ENCODE measurements around the gene DBNL.
A peak's percentile ranks its signal among the peaks of the same experiment; 100 is the strongest.

- TF ChIP-seq POLR2A (IDR thresholded peaks at IDR 0.05) (no peak), CTCF (IDR thresholded peaks at IDR 0.05) (peak; percentile 33 to 71 (median 47))
Measured at GRCh38 chr7:44072364-44073231, 28.1 kb downstream of the DBNL start.
